Bone marrow (tissue), 2 donors: ENCODE measurements around the gene FOXC1.

Source experiments
- DNase-seq, 2 donors: peaks; one replicate each; lab custom pipeline; 2025; lab: John Stamatoyannopoulos, UW

FOXC1 gene

DNA sequence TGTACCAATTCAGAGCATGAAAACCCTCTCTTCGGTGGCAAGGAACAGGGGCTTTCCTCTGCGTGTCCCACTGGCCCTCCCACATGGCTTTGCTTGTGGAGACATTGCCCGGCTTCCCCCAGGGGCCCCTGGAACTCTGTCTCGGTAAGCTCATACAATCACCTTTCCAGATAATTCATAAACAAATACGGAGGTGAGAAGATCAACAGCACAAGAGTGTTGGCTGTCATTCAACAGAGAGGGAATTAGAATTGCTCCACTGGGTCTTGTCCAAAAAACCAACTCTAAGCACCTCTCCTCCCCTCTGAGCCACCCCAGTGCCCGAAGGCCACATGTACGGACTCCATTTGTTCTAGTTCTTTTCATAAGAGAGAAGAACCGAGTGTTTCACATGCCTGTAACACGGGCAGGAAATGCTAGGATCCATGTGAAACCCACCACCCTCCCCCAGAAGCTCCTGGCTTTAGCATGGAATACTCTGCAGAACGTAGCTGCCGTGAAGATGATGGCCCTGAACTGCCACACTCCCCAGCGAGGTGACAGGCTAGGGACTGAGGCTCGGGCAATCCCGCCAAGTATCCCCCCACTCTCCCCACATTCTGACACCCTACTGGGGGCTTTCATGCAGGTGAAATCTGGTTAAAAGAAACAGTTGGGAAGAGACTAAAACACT is 24.6 kb upstream of the FOXC1 start:
- no peak for DNase-seq

DNA sequence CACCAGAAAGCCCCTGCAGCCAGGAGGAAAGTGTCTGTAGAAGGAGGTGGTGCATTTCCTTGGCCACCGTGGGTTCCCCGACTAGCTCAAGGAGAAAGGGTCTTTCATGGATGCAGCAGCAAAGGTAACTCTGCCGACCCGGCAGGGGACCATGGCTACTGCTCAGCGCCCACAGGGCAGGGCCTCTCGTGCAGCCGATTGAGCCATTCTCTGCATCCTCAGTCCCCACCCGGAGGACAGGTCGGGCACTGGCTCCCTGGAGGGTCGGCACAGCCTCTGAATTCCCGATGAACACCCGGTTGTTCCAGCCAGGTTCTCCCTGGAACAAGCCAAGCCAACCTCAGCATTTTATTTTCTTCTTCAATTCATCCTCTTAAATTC is 24.1 kb upstream of the FOXC1 start:
- DNase-seq = no peak

DNA sequence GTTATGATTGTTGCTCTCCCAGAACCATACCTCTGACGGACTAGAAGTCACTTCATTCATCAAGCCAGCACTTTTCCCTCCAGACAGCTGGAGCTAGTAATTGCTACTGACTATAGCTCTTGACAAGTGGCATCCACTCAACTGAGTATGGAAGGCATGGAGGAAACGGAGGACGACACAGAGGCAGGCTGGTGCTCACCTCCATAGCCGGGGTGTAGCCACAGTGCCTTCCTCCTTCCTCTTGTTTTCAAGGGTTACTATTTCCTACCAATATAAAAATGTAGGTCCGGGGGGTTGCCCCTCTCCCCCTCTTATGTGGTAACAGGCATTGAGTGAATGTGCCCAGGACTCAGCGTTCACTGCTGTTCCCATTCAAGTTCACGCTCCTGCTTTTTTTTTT is 23.5 kb upstream of the FOXC1 start:
- DNase-seq = no peak

DNA sequence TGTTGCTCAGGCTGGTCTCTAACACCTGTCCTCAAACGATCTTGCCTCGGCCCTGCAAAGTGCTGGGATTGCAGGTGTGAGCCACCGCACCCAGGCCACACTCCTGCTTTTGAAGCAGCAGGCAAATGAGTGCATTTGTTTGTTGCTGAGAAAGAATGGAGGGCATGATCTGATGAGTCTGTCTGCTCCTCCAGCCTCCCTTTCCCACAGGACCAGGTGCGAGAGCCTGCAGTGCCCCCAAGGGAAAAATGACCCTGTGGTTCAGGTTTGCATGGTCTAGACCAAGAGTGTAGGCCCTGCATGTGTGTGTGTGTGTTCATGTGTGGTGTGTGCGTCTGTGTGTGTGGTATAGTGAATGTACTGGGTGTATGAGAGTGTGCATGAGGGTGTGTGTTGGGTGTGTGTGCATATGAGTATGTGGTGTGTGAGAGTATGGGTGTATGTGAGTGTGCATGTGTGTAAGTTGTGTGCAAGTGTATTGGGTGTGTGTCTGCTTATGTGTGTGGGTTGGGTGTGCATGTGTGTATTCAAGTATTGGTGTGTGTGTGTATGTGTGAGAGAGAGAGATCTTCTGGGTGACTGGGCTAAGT is 22.8 kb upstream of the FOXC1 start:
- DNase-seq = no peak

DNA sequence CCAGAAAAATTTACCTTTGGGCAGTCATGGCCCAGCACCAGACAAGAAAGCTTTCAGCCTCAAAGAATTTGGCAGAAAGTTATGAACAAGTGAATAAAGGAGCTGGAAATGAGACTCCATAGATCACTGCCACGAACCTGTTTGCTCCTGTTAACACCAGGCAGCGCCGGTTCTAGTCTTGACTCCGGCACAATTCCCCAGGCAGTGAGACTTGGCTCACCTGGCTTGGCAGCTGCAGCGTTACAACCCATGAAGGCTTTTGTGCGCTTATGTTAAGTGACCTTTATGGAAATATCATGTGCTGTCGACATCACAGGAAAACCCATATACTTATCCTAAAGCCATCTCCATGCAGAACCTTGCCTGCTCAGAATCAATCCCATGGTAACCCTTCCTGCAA is 22.2 kb upstream of the FOXC1 start:
- no peak for DNase-seq

DNA sequence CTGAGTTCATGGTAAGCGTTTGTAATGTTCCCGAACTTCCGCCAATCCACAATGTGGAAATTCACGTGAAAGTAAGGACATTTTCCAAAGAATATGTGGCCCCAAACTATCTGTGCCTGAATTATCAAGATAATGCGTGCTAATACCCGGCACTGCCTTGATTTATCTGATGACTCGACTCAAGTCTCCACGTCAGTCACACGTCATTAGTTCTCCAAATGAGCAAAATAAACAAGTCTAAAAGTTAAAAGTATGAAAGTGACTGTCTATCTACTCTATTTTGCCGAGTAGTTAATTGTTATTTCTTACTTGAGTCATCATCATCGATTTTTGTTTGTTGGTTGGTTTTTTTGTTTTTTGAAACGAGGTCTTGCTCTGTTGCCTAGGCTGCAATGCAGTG is 21.7 kb upstream of the FOXC1 start:
- DNase-seq = no peak

DNA sequence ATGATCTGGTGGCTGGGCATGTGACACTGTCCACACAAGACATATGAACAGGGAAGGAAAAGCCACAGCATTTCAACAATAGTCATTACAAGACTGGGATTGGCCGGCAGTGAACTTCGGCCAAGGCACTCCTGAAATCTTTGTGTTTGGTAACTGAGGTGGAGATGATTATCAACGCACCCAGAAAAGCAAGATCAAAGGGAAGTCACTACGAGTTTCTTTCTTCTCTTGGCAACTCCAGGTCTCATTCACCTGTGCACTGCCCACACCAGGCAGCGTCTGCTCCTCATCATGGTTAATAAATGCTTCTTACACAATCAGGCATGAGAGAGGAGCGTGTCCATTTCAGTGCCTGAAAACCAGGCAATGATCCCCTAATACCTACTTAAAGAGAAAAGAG is 20.5 kb upstream of the FOXC1 start:
- no peak for DNase-seq

DNA sequence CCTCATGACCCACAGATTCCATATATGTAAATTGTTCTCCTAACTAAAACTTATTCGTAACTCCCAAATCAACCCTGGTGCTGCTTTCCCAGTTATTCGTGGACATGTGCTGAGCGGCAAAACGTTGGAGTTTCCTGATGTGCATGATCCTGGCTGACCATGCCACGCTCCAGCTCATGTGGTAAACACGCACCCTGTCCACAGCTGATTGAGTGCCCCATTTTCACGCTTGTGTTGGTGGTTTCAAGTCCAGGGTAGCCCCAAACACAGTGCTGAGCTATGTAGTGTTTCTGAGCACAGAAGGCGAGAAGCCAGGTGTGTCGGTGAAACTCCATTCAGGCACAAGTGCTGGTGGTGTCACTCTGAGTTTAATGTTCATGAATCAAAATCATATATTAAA is 19.1 kb upstream of the FOXC1 start:
- DNase-seq = no peak

DNA sequence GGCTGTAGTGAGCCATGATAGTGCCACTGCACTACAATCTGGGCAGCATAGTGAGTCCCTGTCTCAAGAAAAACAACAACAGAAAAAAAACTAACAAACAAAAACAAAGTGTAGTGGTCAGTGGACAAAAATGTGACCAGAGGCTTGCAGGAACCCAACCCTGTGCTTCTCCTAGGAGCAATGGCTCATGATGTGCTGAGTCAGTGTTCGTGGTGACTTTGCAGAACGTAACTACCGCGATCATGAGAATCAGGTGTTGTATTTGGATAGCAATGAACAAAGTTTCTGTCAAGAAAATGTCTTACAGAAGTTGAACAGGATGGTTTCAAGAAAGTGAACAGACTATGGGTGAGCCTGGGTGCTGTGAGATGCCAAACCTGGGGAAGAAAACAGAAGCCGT is 18.5 kb upstream of the FOXC1 start:
- DNase-seq = no peak

DNA sequence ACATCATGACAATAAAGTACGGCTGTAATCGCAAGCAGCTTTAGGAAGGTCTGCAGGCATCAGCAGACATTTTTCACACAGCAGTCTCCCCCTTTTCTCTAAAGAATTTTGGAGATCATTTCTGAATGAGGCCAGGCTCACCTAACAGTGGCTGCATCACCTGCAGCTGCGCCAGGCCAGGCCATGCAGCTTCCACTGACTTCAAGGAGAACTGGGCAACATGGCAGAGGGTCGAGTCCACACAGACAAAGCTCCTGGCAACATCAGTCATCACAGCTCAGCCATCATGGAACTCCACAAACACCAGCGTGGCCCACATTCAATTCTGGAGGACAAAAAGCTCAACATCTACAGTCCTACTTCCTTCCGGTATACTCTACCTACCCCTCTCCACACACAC is 17.8 kb upstream of the FOXC1 start:
- no peak for DNase-seq

DNA sequence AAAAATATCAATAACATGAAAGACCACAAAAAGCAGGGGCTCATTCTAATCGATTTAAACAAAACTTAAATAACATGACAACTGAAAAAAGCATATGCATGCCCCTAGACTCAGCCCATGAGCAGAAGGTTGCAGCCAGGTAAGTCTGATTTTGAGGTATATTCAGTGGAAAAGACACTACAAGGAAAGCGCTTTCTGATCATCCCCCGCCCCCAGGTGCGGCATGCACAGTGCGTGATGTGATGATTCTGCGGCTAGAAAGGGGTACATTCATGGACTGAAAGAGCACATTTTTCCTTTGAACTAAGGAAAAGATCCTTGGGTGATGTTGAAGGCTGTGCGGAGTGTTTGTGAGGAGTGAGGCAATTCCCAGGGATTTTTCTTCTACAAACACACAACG is 16.9 kb upstream of the FOXC1 start:
- no peak for DNase-seq

DNA sequence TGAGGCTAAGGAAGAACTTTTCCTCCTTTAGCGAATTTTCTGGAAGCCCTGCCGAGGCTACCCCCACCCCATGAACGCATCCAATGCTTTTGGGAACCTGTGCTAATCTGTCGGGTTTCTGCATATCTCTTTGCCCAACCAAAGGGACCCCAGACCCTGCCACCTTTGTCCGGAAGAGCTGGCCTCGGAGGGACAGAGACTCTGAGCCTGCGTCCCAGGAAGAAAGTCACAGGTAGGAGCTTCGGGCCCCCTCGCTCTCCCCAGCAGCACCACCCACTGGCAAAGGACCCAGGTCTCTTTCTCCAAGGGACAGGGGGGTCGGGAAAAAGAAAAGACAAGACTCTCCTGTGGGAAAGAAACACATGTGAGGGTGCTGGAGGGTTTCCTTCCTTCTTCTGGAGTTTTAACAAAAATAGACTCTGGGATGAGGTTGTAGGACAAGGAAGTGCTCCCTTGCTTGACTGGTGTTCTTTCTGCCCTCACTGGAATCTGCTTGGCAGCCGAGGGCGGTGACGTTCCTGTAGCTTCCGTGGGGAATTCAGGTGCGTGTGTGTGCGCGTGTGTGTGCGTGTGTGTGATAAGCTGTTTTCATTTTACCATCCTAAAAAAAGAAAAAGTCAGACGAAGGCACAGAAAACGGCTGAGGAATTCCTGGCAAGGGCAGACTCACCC is 16.3 kb upstream of the FOXC1 start:
- DNase-seq = no peak

DNA sequence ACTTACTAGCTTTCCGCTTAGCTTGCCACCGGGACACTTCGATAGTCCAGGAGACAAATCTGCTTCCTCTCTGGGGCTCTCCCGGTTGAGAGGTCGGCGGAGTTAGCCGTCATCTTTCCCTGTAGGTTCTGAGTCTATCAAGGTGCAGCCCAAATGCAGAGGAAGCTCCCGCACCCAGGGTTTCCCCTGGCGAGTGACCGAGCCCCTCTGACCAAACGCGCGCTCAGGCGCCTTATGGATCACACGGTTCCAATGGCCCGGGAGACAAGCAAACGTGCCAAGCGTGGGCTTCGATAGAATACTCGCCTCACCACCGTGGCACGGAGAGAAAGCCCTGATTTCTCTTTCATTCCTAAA is 15.8 kb upstream of the FOXC1 start:
- DNase-seq = no peak

DNA sequence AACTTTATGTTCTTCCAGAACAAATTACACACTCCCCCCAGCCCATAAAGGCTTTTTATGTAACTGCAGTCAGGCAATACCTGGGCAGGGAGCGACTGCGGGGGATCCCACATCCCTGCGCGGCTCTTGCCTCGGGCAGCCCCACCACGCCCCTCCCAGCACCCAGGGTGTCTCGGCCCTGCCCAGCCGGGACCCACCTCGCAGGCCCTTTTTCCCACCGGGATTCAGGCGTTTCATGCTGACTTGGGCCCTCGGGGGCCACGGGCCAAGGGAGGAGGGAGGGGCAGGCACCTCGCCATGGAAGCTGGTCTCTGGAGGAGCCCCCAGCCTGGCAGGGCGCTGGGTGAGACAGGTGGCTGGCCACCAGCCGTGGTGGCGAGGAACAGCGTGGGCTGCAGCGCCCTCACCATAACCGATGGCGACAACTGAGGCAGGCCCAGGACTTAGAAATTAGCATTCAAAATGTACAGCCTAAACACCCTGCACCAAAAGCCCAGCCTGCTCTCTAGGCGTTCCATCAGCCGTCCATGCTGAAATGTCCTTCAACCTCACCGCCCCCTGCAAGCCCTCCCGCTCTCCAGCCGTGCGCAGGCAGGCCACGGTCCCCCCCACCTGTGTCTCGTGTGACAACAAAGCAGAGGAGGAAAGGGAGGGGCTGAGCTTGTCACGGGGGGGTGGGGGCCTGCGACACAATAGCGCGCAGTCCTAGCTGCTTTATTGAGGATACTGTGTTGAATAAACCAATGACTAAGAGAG is 15.1 kb upstream of the FOXC1 start:
- DNase-seq = no peak

DNA sequence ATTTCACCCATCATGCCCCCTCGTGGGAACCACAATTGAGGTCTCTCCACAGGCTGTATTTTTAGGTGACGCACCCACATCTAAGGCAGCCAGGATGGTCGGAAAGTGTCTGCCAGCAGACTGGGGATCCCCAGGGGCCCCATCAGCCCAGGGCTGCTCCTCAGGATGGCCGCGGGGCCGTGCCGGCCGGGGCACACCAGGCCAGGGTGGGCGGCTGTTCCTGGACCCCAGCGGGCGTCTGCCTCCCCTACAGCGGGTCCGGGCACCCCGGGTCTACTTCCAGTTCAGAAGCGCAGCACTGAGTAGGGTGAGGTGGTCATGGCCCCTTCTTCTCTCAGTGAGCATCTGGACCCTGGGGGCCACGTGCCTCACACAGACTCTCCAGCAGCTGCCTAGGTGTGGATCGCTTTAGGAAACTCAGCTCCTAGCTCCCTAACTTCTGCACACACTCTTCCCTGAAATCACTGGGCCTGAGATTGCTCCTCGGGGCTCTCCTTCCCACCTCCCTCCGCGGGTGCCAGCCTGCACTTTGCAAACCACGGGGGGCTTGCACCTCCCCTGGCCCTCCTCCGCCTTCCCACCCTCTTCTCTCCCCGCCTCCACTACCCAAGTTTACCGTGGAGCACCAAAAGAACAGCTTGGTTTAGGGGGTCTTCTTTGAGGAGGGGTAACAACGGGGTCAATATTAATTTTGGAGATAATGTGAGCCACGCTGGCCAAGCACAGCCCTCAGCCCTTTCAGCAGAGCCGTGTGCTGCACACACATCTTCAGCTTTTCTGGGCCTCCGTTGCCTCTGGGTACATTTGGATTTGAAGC is 14.2 kb upstream of the FOXC1 start:
- DNase-seq = no peak

DNA sequence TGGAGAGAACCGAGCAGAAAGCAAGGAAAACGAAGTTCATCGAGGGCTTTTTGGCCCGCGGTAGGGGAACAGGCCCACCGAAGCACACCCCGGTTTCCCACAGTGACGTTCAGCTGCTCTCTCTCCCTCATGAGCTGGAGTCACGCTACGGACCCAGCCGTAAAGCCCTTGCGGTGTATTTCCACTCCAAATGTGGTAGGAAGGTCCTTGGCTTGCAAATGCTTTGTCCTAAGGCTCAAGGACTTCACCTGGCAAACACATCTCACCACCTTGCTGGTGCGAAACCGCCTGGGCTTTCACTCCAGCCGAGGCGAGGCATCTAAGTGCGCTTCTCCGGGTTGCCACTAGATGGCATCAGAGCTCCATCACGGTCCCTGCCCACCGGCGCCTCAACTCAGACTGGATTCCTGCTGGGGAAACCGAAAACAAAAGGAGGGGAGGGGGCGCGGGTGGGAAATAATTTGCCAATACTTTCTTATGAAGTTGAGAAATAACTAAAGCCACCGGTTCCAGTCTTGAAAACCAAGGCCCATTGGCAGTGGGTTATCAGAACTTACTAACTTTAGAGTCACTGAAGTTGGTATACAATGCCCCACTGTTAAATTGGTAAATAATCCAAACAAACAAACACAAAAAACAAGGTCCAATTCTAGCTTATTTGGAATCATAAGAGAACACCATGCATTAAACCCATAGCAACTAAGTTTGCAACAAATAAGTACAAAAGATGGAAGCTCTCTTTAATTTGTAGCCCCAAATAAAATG is 13.4 kb upstream of the FOXC1 start:
- DNase-seq = peak; percentile 37 to 40

DNA sequence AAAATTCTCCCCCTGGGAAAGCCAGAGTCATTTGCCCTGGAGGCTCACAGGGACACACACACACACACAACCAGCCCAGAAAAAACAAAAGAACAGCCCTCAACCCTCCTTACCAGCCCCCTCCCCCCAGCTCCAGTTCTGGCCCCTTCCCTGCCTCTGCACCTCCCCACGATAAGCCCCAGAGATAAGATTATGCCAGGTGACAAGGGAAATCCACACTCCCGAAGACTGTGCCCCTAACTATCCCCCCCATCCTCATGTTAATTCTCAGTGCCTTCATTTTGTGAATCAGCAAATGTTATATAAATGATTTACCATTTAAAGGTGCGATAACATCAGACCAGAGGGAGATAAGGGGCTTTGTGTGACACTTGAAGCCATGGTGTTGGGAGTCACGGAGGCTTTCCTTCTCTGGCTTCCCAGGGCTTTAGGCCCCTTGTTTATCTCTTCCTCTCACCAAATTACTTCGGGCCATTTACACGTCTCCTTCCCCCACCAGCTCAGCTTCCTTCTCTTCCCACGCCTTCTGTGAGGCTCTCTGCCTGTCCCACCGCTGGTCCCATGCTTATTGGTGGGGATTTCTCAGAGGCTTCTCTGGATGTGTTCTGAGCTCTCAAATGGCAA is 12.5 kb upstream of the FOXC1 start:
- no peak for DNase-seq

DNA sequence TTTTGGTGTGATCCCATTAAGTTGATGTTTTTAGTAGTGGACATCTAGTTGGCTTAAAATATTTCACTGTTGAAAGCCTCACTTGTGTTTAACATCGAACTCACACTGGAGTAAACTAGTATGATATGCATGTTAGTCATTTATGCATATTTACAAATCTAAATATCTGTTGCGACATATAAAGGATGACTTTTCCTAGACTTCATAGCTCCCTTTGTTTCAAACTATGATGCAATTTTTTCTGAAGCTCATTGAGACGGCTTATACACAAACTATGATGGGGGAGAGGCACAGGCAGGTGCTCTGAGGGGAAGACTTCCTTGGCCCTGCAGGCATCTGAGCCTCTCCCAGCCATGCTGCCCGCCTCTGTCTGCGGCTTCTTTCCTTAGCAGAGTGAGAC is 11.8 kb upstream of the FOXC1 start:
- DNase-seq = no peak

DNA sequence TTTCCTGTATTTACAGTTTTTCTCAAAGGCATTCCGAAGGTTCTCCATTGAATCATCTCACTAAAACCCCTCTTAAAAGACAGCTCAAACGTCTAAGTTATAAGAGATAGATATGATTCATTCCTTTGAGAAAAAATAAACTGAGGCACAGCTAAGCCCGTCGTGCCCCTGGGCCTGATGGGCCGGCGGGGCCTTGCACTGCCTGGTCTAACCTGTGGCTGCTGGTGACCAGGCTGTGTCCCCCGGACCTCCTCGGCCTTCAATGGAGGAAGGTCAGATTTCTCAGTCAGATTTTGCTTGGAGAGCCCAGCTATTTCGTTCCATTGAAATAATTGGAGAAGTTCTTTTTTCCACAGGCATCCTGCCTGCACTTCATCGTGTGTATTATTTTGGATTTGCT is 11.3 kb upstream of the FOXC1 start:
- no peak for DNase-seq

DNA sequence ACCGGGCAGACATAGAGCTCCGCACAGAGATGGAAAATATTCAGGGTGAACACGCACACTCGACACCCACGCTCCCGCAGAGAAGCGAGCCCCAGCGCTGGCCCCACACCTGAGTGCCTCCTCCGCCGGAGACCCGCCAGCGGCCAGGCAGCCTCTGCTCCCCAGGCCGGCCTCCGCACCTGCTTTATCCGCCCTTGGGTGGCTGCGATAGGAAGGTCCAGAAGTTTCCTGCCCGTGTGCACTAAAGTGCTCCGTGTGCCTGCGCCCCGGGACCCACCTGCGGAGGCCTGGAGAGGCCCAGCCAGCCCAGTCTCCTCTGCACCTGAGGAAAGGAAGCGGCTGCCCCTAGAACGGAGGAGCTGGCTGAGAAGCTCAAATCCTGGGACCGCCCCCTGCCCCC is 10.8 kb upstream of the FOXC1 start:
- no peak for DNase-seq

DNA sequence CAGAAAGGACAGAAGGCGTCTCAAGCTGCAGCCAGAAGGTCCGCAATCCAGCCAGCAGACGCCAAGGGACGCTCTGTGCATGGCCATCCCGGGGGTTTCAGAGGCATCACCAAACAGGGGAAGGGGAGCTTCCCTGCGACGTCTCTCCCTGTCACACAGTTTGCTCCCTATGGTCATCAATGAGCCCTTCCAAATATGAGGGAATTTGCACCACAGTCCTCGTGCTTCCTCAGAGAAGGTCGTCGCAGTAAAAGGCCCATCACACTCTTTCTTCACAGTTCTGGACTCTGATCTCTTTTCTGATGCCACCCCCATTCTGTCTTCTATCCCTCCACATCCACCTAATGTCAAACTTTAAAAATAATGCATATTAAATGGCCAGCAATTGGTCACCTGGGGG is 10.2 kb upstream of the FOXC1 start:
- DNase-seq = no peak
